HEK293 (cell line): ENCODE results near the gene ARL3.
"Not testable (repeated sequence)": the region's sequence is repeated elsewhere in the genome, so short reads cannot be mapped to it uniquely, and the experiment has no call there.

Source experiments
- CTCF ChIA-PET: fragments of 350-600 bp; formaldehyde crosslinking; extraction: SDS; loops from one replicate; lab custom pipeline; 2021; ENCODE audit warnings: antibody characterized with exemption; lab: Yijun Ruan, JAX
- POLR2A ChIA-PET: fragments of 300-600 bp; formaldehyde crosslinking; extraction: SDS; loops from one replicate; lab custom pipeline; 2020; ENCODE audit warnings: antibody characterized with exemption, inconsistent platforms; lab: Yijun Ruan, JAX
- H3K27ac ChIP-seq: fragments of 200-500 bp; sonication (Bioruptor generic); 2 replicates; pipeline ENCODE4 v1.5.1; 2014; ENCODE audit warnings: low read depth, low read length, control low read depth, inconsistent platforms; ENCODE audit errors: extremely low read depth
- H3K36me3 ChIP-seq, 2 experiments: fragments of 200-500 bp in 1 of 2; sonication (Bioruptor generic) in 1 of 2; 1 replicate in 1 of 2; 2 replicates in 1 of 2; pipeline ENCODE4 v1.5.1; 2014 to 2017; ENCODE audit warnings: inconsistent platforms in 2 of 2, low read length in 2 of 2; ENCODE audit not compliant: control insufficient read depth in 2 of 2, insufficient read depth in 1 of 2
- H3K4me1 ChIP-seq: fragments of 200-500 bp; sonication (Bioruptor generic); 2 replicates; pipeline ENCODE4 v1.5.1; 2014; ENCODE audit warnings: mild to moderate bottlenecking, low read length, inconsistent platforms; ENCODE audit not compliant: control insufficient read depth, insufficient read depth
- H3K4me3 ChIP-seq: 2 replicates; pipeline ENCODE4 v1.5.1; 2011; ENCODE audit warnings: low read depth, mild to moderate bottlenecking, control low read depth, low read length, moderate library complexity
- H3K9me3 ChIP-seq: fragments of 200-500 bp; sonication (Bioruptor generic); 2 replicates; pipeline ENCODE4 v1.5.1; 2014; ENCODE audit warnings: low read depth, low read length, inconsistent platforms; ENCODE audit not compliant: control insufficient read depth, insufficient read depth
- GLIS1 ChIP-seq: fragments of 450-650 bp; formaldehyde crosslinking; IDR thresholded peaks from 2 replicates; pipeline ENCODE4 v1.5.1; 2016; ENCODE audit warnings: missing biosample characterization, missing genetic modification characterization
- GLIS2 ChIP-seq: fragments of 450-650 bp; formaldehyde crosslinking; IDR thresholded peaks from 2 replicates; pipeline ENCODE4 v1.5.1; 2016; ENCODE audit warnings: missing biosample characterization, missing genetic modification characterization
- KLF1 ChIP-seq: fragments of 450-650 bp; formaldehyde crosslinking; IDR thresholded peaks from 2 replicates; pipeline ENCODE4 v1.5.1; 2016; ENCODE audit warnings: missing biosample characterization, missing genetic modification characterization
- KLF9 ChIP-seq: fragments of 450-650 bp; formaldehyde crosslinking; IDR thresholded peaks from 2 replicates; pipeline ENCODE4 v1.5.1; 2016; ENCODE audit warnings: missing biosample characterization, missing genetic modification characterization, low read depth
- SETDB1 ChIP-seq: IDR thresholded peaks from one replicate; pipeline ENCODE4 v1.6.1; 2017; ENCODE audit warnings: mild to moderate bottlenecking, low read length, moderate library complexity, mixed read lengths; ENCODE audit not compliant: insufficient read length
- ZBTB21 ChIP-seq: fragments of 450-650 bp; formaldehyde crosslinking; IDR thresholded peaks from 2 replicates; pipeline ENCODE4 v1.5.1; 2017; ENCODE audit warnings: missing biosample characterization, missing genetic modification characterization
- ZFHX2 ChIP-seq: fragments of 450-650 bp; formaldehyde crosslinking; conservative IDR thresholded peaks from 2 replicates; pipeline ENCODE4 v1.5.1; 2016; ENCODE audit warnings: missing biosample characterization, missing genetic modification characterization
- ZNF223 ChIP-seq: fragments of 450-650 bp; formaldehyde crosslinking; IDR thresholded peaks from 2 replicates; pipeline ENCODE4 v1.5.1; 2016; ENCODE audit warnings: missing biosample characterization, missing genetic modification characterization
- ZNF530 ChIP-seq: fragments of 450-650 bp; formaldehyde crosslinking; IDR thresholded peaks from 2 replicates; pipeline ENCODE4 v1.5.1; 2016; ENCODE audit warnings: low read depth, missing biosample characterization, missing genetic modification characterization
- ZNF549 ChIP-seq: fragments of 450-650 bp; IDR thresholded peaks from 2 replicates; pipeline ENCODE4 v1.5.1; 2018; ENCODE audit warnings: missing biosample characterization, missing genetic modification characterization, mild to moderate bottlenecking, inconsistent platforms, moderate library complexity
- ZNF664 ChIP-seq: fragments of 450-650 bp; formaldehyde crosslinking; IDR thresholded peaks from 2 replicates; pipeline ENCODE4 v1.5.1; 2016; ENCODE audit warnings: missing biosample characterization, missing genetic modification characterization
- TF ChIP-seq, protein P1 (sequence below): fragments of 450-650 bp; formaldehyde crosslinking; IDR thresholded peaks from 2 replicates; pipeline ENCODE4 v1.5.1; 2016; ENCODE audit warnings: missing biosample characterization, missing genetic modification characterization

The ARL3 gene

GRCh38 chr10:102670065-102670670 lies 44.0 kb downstream of the ARL3 start (continued):
- TF ChIP-seq KLF9 (tag by site-specific recombination), result no peak

DNA sequence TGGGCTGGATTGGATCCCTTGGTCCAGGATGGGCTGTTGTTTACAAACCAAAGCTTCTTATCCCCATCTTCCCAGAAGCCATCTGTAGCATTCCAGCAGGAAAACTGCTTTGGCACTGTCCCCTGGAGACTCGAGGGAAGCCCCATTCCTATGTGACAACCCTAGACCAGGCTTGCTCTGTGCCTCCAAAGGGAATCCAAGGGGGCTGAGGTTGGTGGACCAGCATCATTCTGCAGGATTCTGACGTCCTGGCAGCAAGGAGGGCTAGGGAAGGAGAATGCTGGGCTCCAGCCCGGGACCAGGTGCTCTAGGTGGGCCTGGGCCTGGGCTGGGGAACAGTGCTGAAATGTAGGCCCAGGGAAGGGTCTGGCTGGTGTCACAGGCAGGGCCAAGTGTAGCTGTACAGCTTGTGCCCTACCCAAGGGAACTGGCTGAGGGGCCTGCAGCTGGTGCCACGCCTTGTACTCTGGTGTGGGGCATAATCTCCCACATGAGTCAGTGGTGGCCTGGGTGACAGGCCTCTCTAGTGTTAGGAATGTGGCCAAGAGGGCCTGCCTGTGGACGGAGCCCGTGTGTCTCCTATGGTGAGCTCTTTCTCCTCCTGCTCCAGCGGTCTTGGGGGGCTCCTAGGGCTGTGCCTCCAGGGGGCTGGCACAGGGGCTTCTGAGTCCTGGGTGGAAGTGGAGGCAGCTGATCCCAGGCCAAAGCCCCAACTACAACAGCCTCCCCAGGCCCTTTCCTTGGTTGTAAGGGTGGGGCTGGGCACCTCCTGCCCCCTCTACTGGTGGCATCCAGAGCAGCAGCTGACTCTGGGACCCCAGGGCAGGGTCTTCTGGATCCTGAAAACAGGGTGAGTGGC lies 44.8 kb downstream of the ARL3 start:
- Histone ChIP-seq H3K27ac (no peak overlapping the region), H3K9me3 (no peaks in the 10 kb centered on the region), H3K4me3 (no peak overlapping the region), H3K4me1 (peaks cover 3% of the 10 kb centered on the region; the same call in 1 of the 2 replicates), H3K36me3 (no peaks in the 10 kb centered on the region)
- TF ChIP-seq GLIS1 (tag by site-specific recombination) (peak; percentile 69), ZNF530 (no peak), ZBTB21 (tag by site-specific recombination) (no peak), ZNF549 (tag by site-specific recombination) (no peak), GLIS2 (peak; percentile 34; the same call in 1 of the 2 replicates)
- TF ChIP-seq, protein P1, sequence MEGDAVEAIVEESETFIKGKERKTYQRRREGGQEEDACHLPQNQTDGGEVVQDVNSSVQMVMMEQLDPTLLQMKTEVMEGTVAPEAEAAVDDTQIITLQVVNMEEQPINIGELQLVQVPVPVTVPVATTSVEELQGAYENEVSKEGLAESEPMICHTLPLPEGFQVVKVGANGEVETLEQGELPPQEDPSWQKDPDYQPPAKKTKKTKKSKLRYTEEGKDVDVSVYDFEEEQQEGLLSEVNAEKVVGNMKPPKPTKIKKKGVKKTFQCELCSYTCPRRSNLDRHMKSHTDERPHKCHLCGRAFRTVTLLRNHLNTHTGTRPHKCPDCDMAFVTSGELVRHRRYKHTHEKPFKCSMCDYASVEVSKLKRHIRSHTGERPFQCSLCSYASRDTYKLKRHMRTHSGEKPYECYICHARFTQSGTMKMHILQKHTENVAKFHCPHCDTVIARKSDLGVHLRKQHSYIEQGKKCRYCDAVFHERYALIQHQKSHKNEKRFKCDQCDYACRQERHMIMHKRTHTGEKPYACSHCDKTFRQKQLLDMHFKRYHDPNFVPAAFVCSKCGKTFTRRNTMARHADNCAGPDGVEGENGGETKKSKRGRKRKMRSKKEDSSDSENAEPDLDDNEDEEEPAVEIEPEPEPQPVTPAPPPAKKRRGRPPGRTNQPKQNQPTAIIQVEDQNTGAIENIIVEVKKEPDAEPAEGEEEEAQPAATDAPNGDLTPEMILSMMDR (tag by site-specific recombination), result peak; percentile 47
- ChIA-PET CTCF (interaction anchor here (0.5 to 2.8 kb wide), 22 partner anchors 9 to 1096 kb away, joined by 3 to 22 read pairs (median 4); partner anchors contain the start of genes ARL3, SFXN2 and TRIM8), POLR2A (interaction anchor here (0.5 to 1.3 kb wide), 3 partner anchors 20 to 84 kb away, joined by 3 to 5 read pairs (median 3); partner anchors contain the start of genes ARL3 and SFXN2)

DNA sequence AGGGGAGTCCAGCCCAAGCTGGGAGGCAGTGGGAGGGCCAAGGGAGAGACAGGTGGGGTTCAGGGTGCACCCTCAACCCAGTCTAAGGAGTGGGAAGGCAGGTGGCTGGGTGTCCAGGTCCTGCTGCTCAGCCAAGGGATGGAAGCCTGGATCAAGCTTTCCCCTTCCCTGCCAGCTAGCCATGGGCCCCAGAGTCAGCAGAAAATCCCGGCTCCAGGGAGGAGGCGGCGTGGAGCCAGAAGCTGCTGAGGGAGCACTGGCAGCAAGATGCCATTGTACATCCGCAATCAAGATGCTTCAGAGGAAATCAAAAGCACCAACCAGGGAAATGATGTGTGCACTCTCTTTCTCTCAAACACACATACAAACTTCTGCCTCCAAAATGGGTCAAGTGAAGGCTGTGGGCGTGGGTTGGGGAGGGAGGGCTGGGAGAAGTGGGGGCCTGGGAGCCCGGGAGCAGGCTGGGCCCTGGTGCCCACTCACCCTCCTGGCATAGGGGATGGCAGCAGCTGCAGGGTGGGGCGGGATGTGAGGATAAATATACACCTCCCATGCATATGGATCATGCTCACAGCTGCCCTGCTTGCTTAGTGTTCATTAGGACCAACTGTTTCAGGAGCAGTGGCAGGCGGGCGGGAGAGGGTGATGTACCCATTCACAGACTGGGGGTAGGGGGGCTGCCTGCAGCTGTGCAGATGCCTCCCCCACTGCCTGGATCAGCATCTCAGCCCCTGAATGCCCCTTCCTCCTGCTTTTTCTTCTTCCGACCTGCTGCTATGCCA lies 45.7 kb downstream of the ARL3 start:
- Histone ChIP-seq H3K9me3 (no peaks in the 10 kb centered on the region), H3K4me1 (no peaks in the 10 kb centered on the region), H3K27ac (no peak overlapping the region), H3K36me3 (no peaks in the 10 kb centered on the region), H3K4me3 (no peak overlapping the region)
- POLR2A ChIA-PET, result no interaction called here
- CTCF ChIA-PET, result interaction anchor here (0.6 to 2.8 kb wide), 5 partner anchors 8 to 1097 kb away, joined by 3 to 22 read pairs (median 4); no protein-coding TSS in a partner anchor
- TF ChIP-seq SETDB1 (no peak), ZFHX2 (tag by site-specific recombination) (0 out of 2 replicates have a peak, but pooled peaks have one; percentile 11), KLF1 (tag by site-specific recombination) (no peak)

DNA sequence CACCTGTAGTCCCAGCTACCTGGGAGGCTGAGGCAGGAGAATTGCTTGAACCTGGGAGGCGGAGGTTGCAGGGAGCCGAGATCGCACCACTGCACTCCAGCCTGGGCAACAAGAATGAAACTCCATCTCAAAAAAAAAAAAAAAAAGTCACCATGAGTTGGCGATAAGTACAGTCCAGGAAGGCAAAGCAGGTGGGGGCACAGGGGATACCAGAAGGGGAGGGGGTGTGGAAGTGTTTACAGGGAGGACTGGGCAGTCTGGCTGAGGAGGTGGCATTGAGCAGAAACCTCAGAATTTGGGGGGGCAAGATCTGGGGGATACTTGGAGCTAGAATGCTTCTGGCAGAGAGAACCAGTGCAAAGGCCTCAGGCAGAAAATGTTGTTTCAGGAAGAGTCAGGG lies 46.8 kb downstream of the ARL3 start:
- H3K9me3 ChIP-seq, H3K4me1 ChIP-seq, H3K4me3 ChIP-seq, CTCF ChIA-PET, H3K36me3 ChIP-seq, H3K27ac ChIP-seq: not testable (repeated sequence)
- POLR2A ChIA-PET, result interaction anchor here (0.7 kb wide), 1 partner anchor 26 kb away, joined by 5 read pairs; no protein-coding TSS in a partner anchor

DNA sequence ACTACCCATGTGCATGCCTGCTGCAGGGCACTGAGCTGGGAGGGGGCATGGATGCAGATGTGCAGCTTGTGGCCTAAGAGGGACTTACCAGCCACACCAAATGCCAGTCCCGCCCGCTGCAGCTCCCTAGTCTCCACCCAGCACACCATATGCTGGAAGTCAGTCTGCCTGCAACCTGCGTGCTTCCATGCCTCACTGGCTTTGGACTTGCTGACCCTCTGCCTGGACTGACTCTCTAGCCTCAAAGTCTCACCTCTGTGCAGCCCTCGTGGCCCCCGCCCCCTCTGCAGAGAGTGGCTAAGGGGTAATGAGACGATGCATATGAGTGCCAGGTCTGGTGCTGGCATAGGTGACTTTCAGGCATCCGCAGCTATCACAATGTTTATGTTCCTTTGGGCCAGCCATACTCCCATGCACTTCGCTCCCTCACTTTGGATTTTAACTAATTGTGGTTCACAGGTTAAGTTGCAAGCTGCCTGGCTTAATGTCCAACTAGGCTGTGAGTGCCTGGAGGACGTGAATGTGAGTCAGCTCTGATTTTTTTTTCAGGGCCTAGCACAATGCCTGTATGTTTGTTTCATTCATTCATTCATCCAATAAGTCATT lies 48.2 kb downstream of the ARL3 start:
- ChIA-PET CTCF (interaction anchor here (0.6 to 1.4 kb wide), 4 partner anchors 10 to 600 kb away, joined by 3 to 6 read pairs (median 4); no protein-coding TSS in a partner anchor), POLR2A (no interaction called here)
- no peaks in the 10 kb centered on the region for H3K36me3 ChIP-seq
- H3K9me3 ChIP-seq, result no peaks in the 10 kb centered on the region
- H3K27ac ChIP-seq, result no peak overlapping the region
- no peak overlapping the region for H3K4me3 ChIP-seq
- H3K4me1 ChIP-seq, result no peaks in the 10 kb centered on the region
- TF ChIP-seq ZNF223 (tag by site-specific recombination) (no peak), ZNF664 (tag by site-specific recombination) (no peak)
- TF ChIP-seq, all 188 proteins: peak for 0
